ENCODE data around the gene CSTF3.

The CSTF3 gene

DNA sequence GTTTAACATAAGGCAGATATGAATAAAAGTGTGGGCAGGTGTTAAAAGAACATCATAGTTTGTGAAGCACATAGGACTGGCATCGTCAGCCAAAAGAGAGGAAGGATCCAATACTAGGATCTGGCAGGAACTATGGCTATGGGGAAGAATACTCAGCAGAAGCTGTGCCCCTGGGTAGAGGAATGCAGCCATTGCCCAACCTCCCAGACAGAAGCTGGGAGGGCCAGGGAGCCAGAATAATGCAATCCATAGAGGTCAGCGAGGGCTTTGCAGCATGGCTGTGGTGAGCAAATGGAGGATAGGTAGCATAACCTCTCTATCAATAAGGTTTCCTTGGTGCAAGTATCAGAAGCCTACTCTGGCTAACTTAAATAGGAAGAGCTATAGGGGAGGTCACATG lies 11.7 kb upstream of the CSTF3 start:
- Histone ChIP-seq H3K4me1 (ENCODE audit: control insufficient read depth, insufficient read depth, low read length) (peaks cover 4% of the 10 kb centered on the region; the same call in 1 of the 2 replicates), H3K4me3 (ENCODE audit: low read depth, low read length) (no peak overlapping the region), H3K9me3 (ENCODE audit: control insufficient read depth, insufficient read depth, low read depth, low read length) (no peaks in the 10 kb centered on the region), H3K27ac (ENCODE audit: extremely low read depth, low read depth, low read length) (no peak overlapping the region), H3K36me3 (ENCODE audit: control insufficient read depth in 2 of 2, insufficient read depth in 1 of 2, low read length in 2 of 2) (no peaks in the 10 kb centered on the region)
- TF ChIP-seq ZNF174 (tag by site-specific recombination; IDR thresholded peaks at IDR 0.05), result no peak
- POLR2A ChIA-PET, result no interaction called here
- CTCF ChIA-PET, result interaction anchor here (0.6 kb wide), 1 partner anchor 190 kb away, joined by 4 read pairs; no protein-coding TSS in a partner anchor

DNA sequence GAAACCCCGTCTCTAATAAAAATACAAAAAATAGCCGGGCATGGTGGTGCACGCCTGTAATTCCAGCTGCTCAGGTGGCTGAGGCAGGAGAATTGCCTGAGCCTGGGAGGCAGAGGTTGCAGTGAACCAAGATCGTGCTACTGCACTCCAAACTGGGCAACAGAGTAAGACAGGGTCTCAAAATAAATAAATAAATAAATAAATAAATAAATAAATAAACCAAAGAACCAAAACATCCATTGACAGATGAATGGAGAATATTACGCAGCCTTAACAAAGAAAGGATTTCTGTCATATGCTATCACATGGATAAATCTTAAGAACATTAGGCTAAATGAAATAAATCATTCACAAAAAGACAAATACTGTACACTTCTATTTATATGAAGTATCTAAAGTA lies 11.1 kb upstream of the CSTF3 start:
- Histone ChIP-seq H3K4me1 (ENCODE audit: control insufficient read depth, insufficient read depth, low read length) (peaks cover 4% of the 10 kb centered on the region; the same call in 1 of the 2 replicates), H3K27ac (ENCODE audit: extremely low read depth, low read depth, low read length) (no peak overlapping the region), H3K36me3 (ENCODE audit: control insufficient read depth in 2 of 2, insufficient read depth in 1 of 2, low read length in 2 of 2) (no peaks in the 10 kb centered on the region), H3K9me3 (ENCODE audit: control insufficient read depth, insufficient read depth, low read depth, low read length) (no peaks in the 10 kb centered on the region), H3K4me3 (ENCODE audit: low read depth, low read length) (no peak overlapping the region)
- ChIA-PET POLR2A (no interaction called here), CTCF (interaction anchor here (0.6 kb wide), 1 partner anchor 328 kb away, joined by 4 read pairs; no protein-coding TSS in a partner anchor)
- no peak for TF ChIP-seq ZNF621 (tag by site-specific recombination; IDR thresholded peaks at IDR 0.05)
- TF ChIP-seq ZNF155 (tag by site-specific recombination; IDR thresholded peaks at IDR 0.05), result no peak
- peak; percentile 35; the same call in 1 of the 2 replicates for TF ChIP-seq ZNF394 (tag by site-specific recombination; IDR thresholded peaks at IDR 0.05; ENCODE audit: borderline replicate concordance)
- TF ChIP-seq ZNF555 (tag by site-specific recombination; conservative IDR thresholded peaks at IDR 0.05), result 0 out of 2 replicates have a peak, but pooled peaks have one; percentile 7
- TF ChIP-seq, protein P1, sequence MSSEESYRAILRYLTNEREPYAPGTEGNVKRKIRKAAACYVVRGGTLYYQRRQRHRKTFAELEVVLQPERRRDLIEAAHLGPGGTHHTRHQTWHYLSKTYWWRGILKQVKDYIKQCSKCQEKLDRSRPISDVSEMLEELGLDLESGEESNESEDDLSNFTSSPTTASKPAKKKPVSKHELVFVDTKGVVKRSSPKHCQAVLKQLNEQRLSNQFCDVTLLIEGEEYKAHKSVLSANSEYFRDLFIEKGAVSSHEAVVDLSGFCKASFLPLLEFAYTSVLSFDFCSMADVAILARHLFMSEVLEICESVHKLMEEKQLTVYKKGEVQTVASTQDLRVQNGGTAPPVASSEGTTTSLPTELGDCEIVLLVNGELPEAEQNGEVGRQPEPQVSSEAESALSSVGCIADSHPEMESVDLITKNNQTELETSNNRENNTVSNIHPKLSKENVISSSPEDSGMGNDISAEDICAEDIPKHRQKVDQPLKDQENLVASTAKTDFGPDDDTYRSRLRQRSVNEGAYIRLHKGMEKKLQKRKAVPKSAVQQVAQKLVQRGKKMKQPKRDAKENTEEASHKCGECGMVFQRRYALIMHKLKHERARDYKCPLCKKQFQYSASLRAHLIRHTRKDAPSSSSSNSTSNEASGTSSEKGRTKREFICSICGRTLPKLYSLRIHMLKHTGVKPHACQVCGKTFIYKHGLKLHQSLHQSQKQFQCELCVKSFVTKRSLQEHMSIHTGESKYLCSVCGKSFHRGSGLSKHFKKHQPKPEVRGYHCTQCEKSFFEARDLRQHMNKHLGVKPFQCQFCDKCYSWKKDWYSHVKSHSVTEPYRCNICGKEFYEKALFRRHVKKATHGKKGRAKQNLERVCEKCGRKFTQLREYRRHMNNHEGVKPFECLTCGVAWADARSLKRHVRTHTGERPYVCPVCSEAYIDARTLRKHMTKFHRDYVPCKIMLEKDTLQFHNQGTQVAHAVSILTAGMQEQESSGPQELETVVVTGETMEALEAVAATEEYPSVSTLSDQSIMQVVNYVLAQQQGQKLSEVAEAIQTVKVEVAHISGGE (tag by site-specific recombination; conservative IDR thresholded peaks at IDR 0.05; ENCODE audit: low read depth), result peak; percentile 22; the same call in 1 of the 2 replicates

DNA sequence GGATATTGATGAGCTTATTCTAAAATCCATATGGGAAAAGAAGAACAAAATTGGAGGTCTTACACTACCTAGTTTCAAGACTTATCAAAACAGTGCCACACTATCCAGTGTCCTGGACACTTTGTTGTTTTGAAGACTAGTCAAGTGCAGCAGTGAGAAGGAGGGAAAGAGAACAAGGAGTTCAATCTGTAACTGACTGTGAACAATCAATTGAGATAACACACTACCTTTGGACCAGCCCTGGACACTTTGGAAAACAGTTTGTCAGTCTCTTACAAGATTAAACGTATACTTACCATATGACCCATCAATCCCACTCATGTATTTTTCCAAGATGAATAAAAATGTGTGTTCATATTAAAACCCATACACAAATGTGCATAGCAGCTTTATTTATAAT lies 10.0 kb upstream of the CSTF3 start:
- ChIA-PET POLR2A (no interaction called here), CTCF (interaction anchor here (0.7 kb wide), 1 partner anchor 61 kb away, joined by 3 read pairs; no protein-coding TSS in a partner anchor)
- no peaks in the 10 kb centered on the region for H3K36me3 ChIP-seq (ENCODE audit: control insufficient read depth in 2 of 2, insufficient read depth in 1 of 2, low read length in 2 of 2)
- peaks cover 4% of the 10 kb centered on the region; the same call in 1 of the 2 replicates for H3K4me1 ChIP-seq (ENCODE audit: control insufficient read depth, insufficient read depth, low read length)
- TF ChIP-seq ZNF777 (tag by site-specific recombination; IDR thresholded peaks at IDR 0.05; ENCODE audit: borderline replicate concordance) (no peak), ZNF529 (tag by site-specific recombination; IDR thresholded peaks at IDR 0.05; ENCODE audit: insufficient replicate concordance) (no peak), KLF7 (tag by site-specific recombination; IDR thresholded peaks at IDR 0.05; ENCODE audit: borderline replicate concordance) (no peak), KLF1 (tag by site-specific recombination; IDR thresholded peaks at IDR 0.05) (no peak), ZNF785 (tag by site-specific recombination; IDR thresholded peaks at IDR 0.05) (no peak), ZNF510 (tag by site-specific recombination; IDR thresholded peaks at IDR 0.05; ENCODE audit: insufficient replicate concordance) (no peak), ZNF521 (tag by site-specific recombination; IDR thresholded peaks at IDR 0.05) (no peak), ZNF391 (tag by site-specific recombination; IDR thresholded peaks at IDR 0.05; ENCODE audit: borderline replicate concordance, low read depth) (no peak), ZNF610 (tag by site-specific recombination; IDR thresholded peaks at IDR 0.05; ENCODE audit: borderline replicate concordance) (no peak), ZNF629 (tag by site-specific recombination; IDR thresholded peaks at IDR 0.05) (no peak), OSR2 (tag by site-specific recombination; IDR thresholded peaks at IDR 0.05) (no peak), ZBTB7A (tag by site-specific recombination; IDR thresholded peaks at IDR 0.05; ENCODE audit: low read depth) (no peak), ZNF624 (tag by site-specific recombination; IDR thresholded peaks at IDR 0.05) (no peak)
- TF ChIP-seq, protein P2, sequence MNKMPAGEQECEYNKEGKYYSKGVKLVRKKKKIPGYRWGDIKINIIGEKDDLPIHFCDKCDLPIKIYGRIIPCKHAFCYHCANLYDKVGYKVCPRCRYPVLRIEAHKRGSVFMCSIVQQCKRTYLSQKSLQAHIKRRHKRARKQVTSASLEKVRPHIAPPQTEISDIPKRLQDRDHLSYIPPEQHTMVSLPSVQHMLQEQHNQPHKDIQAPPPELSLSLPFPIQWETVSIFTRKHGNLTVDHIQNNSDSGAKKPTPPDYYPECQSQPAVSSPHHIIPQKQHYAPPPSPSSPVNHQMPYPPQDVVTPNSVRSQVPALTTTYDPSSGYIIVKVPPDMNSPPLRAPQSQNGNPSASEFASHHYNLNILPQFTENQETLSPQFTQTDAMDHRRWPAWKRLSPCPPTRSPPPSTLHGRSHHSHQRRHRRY (tag by site-specific recombination; IDR thresholded peaks at IDR 0.05), result no peak
- no peak overlapping the region for H3K4me3 ChIP-seq (ENCODE audit: low read depth, low read length)
- no peaks in the 10 kb centered on the region for H3K9me3 ChIP-seq (ENCODE audit: control insufficient read depth, insufficient read depth, low read depth, low read length)
- H3K27ac ChIP-seq (ENCODE audit: extremely low read depth, low read depth, low read length), result no peak overlapping the region
